ENCODE measurements around the gene CD200R1. TPM values are rescaled to one million over a fixed set of nuclear protein-coding genes. Genes with fewer than 3 reads are reported as not detected.

The CD200R1 gene
- total RNA-seq, 4 donors from 2014 or later: 2.9 to 9.6 (median 4.3) TPM

DNA sequence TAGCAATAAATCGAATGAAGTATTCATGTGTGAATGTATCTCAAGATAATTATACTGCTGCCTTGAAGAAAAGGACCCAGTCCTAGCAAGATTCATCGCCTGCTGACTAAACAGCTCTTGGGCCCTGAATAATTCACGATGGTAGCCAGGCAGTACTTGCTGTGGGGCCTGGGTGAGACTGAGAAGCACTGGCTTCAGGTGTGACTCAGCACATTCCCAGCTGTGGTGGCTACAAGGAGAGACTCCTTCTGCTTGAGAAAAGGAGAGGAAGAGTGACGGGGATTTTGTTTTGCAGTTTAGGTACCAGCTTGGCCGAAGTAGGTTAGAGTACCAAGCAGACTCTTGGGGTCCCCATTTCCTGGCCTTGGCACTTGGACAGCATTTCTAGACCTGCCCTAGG, 80.6 kb downstream of the CD200R1 start:
- intact Hi-C loops (cut with DNase I): no loop called here
- no peak for DNase-seq
- Histone ChIP-seq H3K27ac (no peak overlapping the region), H3K27me3 (no peaks in the 10 kb centered on the region), H3K9me3 (no peaks in the 10 kb centered on the region), H3K36me3 (no peaks in the 10 kb centered on the region), H3K4me3 (no peak overlapping the region), H3K4me1 (no peaks in the 10 kb centered on the region)
- WGBS, 2 donors: 76% methylated on average over 5 of the region's 5 CpGs
- no peak for TF ChIP-seq POLR2A (IDR thresholded peaks at IDR 0.05)
- TF ChIP-seq, protein P1, sequence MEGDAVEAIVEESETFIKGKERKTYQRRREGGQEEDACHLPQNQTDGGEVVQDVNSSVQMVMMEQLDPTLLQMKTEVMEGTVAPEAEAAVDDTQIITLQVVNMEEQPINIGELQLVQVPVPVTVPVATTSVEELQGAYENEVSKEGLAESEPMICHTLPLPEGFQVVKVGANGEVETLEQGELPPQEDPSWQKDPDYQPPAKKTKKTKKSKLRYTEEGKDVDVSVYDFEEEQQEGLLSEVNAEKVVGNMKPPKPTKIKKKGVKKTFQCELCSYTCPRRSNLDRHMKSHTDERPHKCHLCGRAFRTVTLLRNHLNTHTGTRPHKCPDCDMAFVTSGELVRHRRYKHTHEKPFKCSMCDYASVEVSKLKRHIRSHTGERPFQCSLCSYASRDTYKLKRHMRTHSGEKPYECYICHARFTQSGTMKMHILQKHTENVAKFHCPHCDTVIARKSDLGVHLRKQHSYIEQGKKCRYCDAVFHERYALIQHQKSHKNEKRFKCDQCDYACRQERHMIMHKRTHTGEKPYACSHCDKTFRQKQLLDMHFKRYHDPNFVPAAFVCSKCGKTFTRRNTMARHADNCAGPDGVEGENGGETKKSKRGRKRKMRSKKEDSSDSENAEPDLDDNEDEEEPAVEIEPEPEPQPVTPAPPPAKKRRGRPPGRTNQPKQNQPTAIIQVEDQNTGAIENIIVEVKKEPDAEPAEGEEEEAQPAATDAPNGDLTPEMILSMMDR (IDR thresholded peaks at IDR 0.05): no peak

DNA sequence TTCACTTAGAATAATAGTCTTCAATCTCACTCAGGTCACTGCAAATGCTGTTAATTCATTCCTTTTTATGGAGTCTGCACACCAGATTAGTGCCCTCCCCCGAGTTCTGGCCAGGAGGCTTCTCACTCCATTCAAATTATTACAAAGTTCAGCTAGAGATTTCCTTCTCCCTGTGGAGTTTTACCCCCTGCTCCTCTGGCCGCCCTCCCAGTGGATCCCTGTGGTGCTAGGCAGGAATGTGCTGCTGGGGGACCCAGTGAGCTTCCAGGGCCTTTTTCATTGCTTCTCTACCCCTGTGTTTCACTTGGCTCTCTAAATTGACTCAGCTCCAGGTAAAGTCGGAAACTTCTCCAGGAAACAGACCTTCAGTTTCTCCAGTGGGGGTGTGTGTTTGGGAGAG, 85.5 kb downstream of the CD200R1 start:
- 56 to 69% methylated on average over 3 of the region's 3 CpGs for WGBS, 2 donors
- Histone ChIP-seq H3K27me3 (no peaks in the 10 kb centered on the region), H3K9me3 (no peaks in the 10 kb centered on the region), H3K27ac (no peak overlapping the region), H3K4me1 (no peaks in the 10 kb centered on the region), H3K36me3 (no peaks in the 10 kb centered on the region), H3K4me3 (no peak overlapping the region)
- TF ChIP-seq, protein P1 (IDR thresholded peaks at IDR 0.05): no peak
- TF ChIP-seq POLR2A (IDR thresholded peaks at IDR 0.05): no peak
- no peak for DNase-seq
- intact Hi-C loops (cut with DNase I): no loop called here

DNA sequence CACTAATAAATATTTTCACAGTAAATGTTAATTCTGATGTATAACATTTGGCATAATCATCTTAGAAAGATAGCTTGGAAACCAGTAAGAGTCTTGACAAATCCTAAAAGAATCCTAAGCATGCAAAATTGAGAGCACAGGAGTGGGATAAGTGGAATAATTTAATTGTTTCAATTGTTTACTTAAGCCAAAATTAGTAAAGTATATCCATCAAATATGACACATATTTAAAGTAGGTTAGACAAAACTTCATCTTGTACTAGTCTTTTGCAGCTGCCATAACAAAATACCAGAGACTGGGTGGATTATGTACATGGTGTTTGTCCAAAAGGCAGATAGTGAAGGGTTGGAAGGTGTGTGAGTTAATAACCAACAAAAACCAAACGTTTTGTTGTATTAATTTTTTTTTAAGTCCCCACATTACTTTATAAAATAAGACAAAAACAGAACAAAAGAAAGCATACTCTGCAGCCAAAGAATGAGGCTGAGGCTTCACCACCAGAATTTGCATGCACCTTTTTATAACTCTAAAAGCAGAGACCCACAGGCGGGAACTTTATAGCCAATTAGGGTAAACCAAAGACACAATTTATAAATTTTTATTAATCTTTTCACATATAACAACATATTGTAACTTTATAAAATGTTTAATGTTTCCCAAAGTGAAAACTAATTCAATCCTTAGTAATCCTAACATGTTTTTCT, 86.4 kb downstream of the CD200R1 start:
- H3K4me1 ChIP-seq: no peaks in the 10 kb centered on the region
- H3K9me3 ChIP-seq: no peaks in the 10 kb centered on the region
- H3K36me3 ChIP-seq: no peaks in the 10 kb centered on the region
- H3K4me3 ChIP-seq: no peak overlapping the region
- no peak overlapping the region for H3K27ac ChIP-seq
- no peaks in the 10 kb centered on the region for H3K27me3 ChIP-seq
- WGBS, 2 donors: 45 to 54% methylated on average over 2 of the region's 2 CpGs
- intact Hi-C loops (cut with DNase I): no loop called here
- TF ChIP-seq POLR2A (IDR thresholded peaks at IDR 0.05): no peak
- TF ChIP-seq, protein P1 (IDR thresholded peaks at IDR 0.05): no peak
- no peak for DNase-seq

DNA sequence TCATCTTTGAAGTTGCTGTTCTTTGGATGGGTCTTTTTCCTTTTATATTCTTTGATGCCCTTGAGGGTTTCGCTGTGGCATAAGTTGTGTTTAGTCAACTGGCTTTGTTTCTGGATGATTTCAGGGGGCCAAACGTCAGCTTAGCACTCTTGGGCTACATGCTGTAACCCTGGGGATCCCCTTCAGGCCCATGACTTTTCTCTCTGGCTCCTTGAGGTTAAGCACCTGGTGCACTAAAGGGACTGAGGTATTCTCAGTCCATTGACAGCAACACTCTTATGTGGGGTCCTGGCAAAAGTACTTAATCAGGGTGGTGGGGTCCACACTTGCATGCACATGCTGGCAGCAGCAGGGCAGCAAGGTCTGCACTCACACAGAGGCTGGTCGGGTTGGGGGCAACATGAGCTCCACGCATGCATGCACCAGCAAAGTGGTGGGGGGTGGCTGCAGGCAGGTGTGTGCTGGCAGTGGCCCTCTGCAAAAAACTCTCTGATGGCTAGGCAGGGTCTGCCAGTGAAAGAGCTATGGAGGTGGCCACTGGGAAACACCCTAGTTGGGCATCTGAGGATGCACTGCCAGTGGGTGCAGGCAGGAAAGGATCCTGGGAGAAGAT, 90.1 kb downstream of the CD200R1 start:
- Histone ChIP-seq H3K27me3 (no peaks in the 10 kb centered on the region), H3K27ac (no peak overlapping the region), H3K36me3 (no peaks in the 10 kb centered on the region), H3K4me3 (no peak overlapping the region), H3K4me1 (no peaks in the 10 kb centered on the region), H3K9me3 (no peaks in the 10 kb centered on the region)
- TF ChIP-seq POLR2A (IDR thresholded peaks at IDR 0.05): no peak
- TF ChIP-seq, protein P1 (IDR thresholded peaks at IDR 0.05): no peak
- 57 to 68% methylated on average over 2 to 4 of the region's 4 CpGs for WGBS, 2 donors
- no peak for DNase-seq
- intact Hi-C loops (cut with DNase I): no loop called here

DNA sequence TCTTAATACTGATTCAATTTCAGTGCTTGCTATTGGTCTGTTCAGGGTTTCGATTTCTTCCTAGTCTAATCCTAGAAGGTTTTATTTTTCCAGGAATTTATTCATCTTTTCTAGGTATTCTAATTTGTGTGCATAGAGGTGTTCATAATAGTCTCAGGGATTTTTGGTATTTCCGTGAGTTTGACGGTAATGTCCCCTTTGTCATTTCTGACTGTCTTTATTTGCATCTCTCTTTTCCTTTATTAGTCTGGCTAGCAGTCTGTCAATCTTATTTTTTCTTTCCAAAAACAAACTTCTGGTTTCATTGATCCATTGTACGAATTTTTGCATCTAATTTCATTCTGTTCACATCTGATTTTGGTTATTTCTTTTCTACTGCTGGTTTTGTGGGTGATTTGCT, 93.0 kb downstream of the CD200R1 start:
- intact Hi-C loops (cut with DNase I): no loop called here
- no peaks in the 10 kb centered on the region for H3K27me3 ChIP-seq
- H3K4me1 ChIP-seq: no peaks in the 10 kb centered on the region
- H3K36me3 ChIP-seq: no peaks in the 10 kb centered on the region
- no peaks in the 10 kb centered on the region for H3K9me3 ChIP-seq
- H3K4me3 ChIP-seq: no peak overlapping the region
- WGBS, 2 donors: 65 to 75% methylated on average over 4 of the region's 4 CpGs
- TF ChIP-seq, protein P1 (IDR thresholded peaks at IDR 0.05): no peak
- no peak for TF ChIP-seq POLR2A (IDR thresholded peaks at IDR 0.05)
- no peak overlapping the region for H3K27ac ChIP-seq
- DNase-seq: no peak
